Liver (tissue), 9 donors: Measurements from ENCODE around the gene CYFIP2. TPM values are rescaled to one million over a fixed set of nuclear protein-coding genes. Genes with fewer than 3 reads are reported as not detected.

Experiments used
- DNase-seq: peaks from one replicate; pipeline ENCODE4 v3.0.0-alpha.2; 2017; ENCODE audit warnings: low spot score
- H3K27ac ChIP-seq, 2 donors: one replicate each; pipeline ENCODE4 v1.7.0; 2013; ENCODE audit warnings: inconsistent platforms in 2 of 2, low read length in 2 of 2, control low read depth in 1 of 2, low read depth in 1 of 2, mild to moderate bottlenecking in 1 of 2
- H3K27me3 ChIP-seq, 4 donors: one replicate each; pipeline versions ENCODE4 v1.6.1 to v1.7.0; 2013; ENCODE audit warnings: low read length in 3 of 4, inconsistent platforms in 1 of 4, mild to moderate bottlenecking in 1 of 4, moderate library complexity in 1 of 4; ENCODE audit not compliant: control insufficient read depth in 4 of 4, insufficient read depth in 4 of 4
- H3K36me3 ChIP-seq, 4 donors: one replicate each; pipeline versions ENCODE4 v1.6.1 to v1.7.0; 2013; ENCODE audit warnings: low read length in 3 of 4, mild to moderate bottlenecking in 3 of 4, low read depth in 1 of 4, moderate library complexity in 1 of 4; ENCODE audit not compliant: control insufficient read depth in 4 of 4, insufficient read depth in 3 of 4
- H3K4me1 ChIP-seq, 4 donors: one replicate each; pipeline versions ENCODE4 v1.6.1 to v1.7.0; 2013; ENCODE audit warnings: low read length in 3 of 4, mild to moderate bottlenecking in 3 of 4, moderate library complexity in 1 of 4; ENCODE audit not compliant: control insufficient read depth in 4 of 4, insufficient read depth in 4 of 4
- H3K4me3 ChIP-seq, 3 donors: one replicate each; pipeline versions ENCODE4 v1.6.1 to v1.7.0; 2013; ENCODE audit warnings: low read length in 3 of 3, control low read depth in 1 of 3, low read depth in 1 of 3, mild to moderate bottlenecking in 1 of 3
- H3K9ac ChIP-seq, 2 donors: one replicate each; pipeline ENCODE4 v1.7.0; 2013; ENCODE audit warnings: low read length in 2 of 2, mild to moderate bottlenecking in 2 of 2, moderate library complexity in 2 of 2, control low read depth in 1 of 2, low read depth in 1 of 2
- H3K9me3 ChIP-seq, 4 donors: one replicate each; pipeline versions ENCODE4 v1.6.1 to v1.7.0; 2013; ENCODE audit warnings: low read length in 3 of 4; ENCODE audit not compliant: control insufficient read depth in 4 of 4
- ATF3 ChIP-seq: IDR thresholded peaks from 2 replicates; pipeline ENCODE4 v1.6.1; 2016; ENCODE audit warnings: antibody characterized with exemption
- EGR1 ChIP-seq, 2 donors: IDR thresholded peaks; 2 replicates each; pipeline ENCODE4 v1.6.1; 2016 to 2018; ENCODE audit warnings: antibody characterized with exemption in 2 of 2, low read depth in 2 of 2
- FOXA1 ChIP-seq: IDR thresholded peaks from 2 replicates; pipeline ENCODE4 v1.6.1; 2016; ENCODE audit warnings: antibody characterized with exemption
- FOXA2 ChIP-seq: IDR thresholded peaks from 2 replicates; pipeline ENCODE4 v1.6.1; 2016; ENCODE audit warnings: antibody characterized with exemption
- GABPA ChIP-seq, 2 donors: IDR thresholded peaks in 1 of 2; conservative IDR thresholded peaks in 1 of 2; 2 replicates each; pipeline ENCODE4 v1.6.1; 2016; ENCODE audit warnings: antibody characterized with exemption in 2 of 2, mild to moderate bottlenecking in 1 of 2, moderate library complexity in 1 of 2
- HNF4G ChIP-seq: IDR thresholded peaks from 2 replicates; pipeline ENCODE4 v1.6.1; 2016; ENCODE audit warnings: antibody characterized with exemption
- JUND ChIP-seq, 2 donors: IDR thresholded peaks; 2 replicates each; pipeline ENCODE4 v1.6.1; 2016; ENCODE audit warnings: antibody characterized with exemption in 2 of 2
- MAX ChIP-seq: IDR thresholded peaks from 2 replicates; pipeline ENCODE4 v1.6.1; 2016; ENCODE audit warnings: antibody characterized with exemption
- NR2F2 ChIP-seq: IDR thresholded peaks from 2 replicates; pipeline ENCODE4 v1.6.1; 2016; ENCODE audit warnings: antibody characterized with exemption
- REST ChIP-seq: IDR thresholded peaks from 2 replicates; pipeline ENCODE4 v1.6.1; 2016; ENCODE audit warnings: antibody characterized with exemption, mild to moderate bottlenecking
- RXRA ChIP-seq, 2 donors: IDR thresholded peaks; 2 replicates each; pipeline ENCODE4 v1.6.1; 2017 to 2018; ENCODE audit warnings: antibody characterized with exemption in 2 of 2, mild to moderate bottlenecking in 1 of 2
- SP1 ChIP-seq: IDR thresholded peaks from 2 replicates; pipeline ENCODE4 v1.6.1; 2018; ENCODE audit warnings: antibody characterized with exemption, mild to moderate bottlenecking
- TAF1 ChIP-seq: conservative IDR thresholded peaks from 2 replicates; pipeline ENCODE4 v1.6.1; 2016; ENCODE audit warnings: antibody characterized with exemption, mild to moderate bottlenecking
- YY1 ChIP-seq: IDR thresholded peaks from 2 replicates; pipeline ENCODE4 v1.6.1; 2016; ENCODE audit warnings: antibody characterized with exemption, mild to moderate bottlenecking
- whole genome bisulfite sequencing: extraction: QIAGEN DNeasy Blood & Tissue Kit; methylation state at CpG from one replicate; pipeline ENCODE4 v1.1.7; 2013; 5-methylcytosine and 5-hydroxymethylcytosine counted together
- polyA plus RNA-seq, 2 donors: library from polyadenylated mRNA; stranded (reverse) in 1 of 2; unstranded in 1 of 2; fragments of 200-250 nt in 1 of 2; fragments of >200 nt in 1 of 2; fragmentation: Nextera tagmentation in 1 of 2; extraction: Ambion mirVana in 1 of 2; gene quantifications; one replicate each; pipeline versions ENCODE4 v1.2.1 to v1.2.3, GENCODE V29; 2013 to 2015
- total RNA-seq, 2 donors: library from RNA; depleted of rRNA; stranded (reverse); fragments of >200 nt; gene quantifications; one replicate each; pipeline ENCODE4 v1.2.3, GENCODE V29; 2014
- TF ChIP-seq, protein P1 (sequence below): fragments of 150-350 bp; IDR thresholded peaks from 2 replicates; pipeline ENCODE4 v1.5.1; 2017; ENCODE audit warnings: improper control_type of control experiment, low read depth, low read length; ENCODE audit not compliant: missing input control
- TF ChIP-seq, protein P2 (sequence below): IDR thresholded peaks from 2 replicates; pipeline ENCODE4 v1.6.1; 2016; ENCODE audit warnings: antibody characterized with exemption
- donor health status: healthy.
- donor health status: healthy.
- donor health status: healthy.
- donor health status: healthy.
- donor health status: healthy.

Gene CYFIP2
- total and polyA plus RNA-seq, 4 donors = 12.6 to 38.9 (median 28.2) TPM

- Histone ChIP-seq H3K9me3 (no peaks in the 10 kb centered on the region), H3K36me3 (peaks cover 4 to 20% (median 9%) of the 10 kb centered on the region in 4 donors), H3K27ac (no peak overlapping the region), H3K9ac (no peak overlapping the region), H3K4me3 (no peak overlapping the region), H3K27me3 (no peaks in the 10 kb centered on the region), H3K4me1 (no peaks in the 10 kb centered on the region)
- TF ChIP-seq, protein P1, sequence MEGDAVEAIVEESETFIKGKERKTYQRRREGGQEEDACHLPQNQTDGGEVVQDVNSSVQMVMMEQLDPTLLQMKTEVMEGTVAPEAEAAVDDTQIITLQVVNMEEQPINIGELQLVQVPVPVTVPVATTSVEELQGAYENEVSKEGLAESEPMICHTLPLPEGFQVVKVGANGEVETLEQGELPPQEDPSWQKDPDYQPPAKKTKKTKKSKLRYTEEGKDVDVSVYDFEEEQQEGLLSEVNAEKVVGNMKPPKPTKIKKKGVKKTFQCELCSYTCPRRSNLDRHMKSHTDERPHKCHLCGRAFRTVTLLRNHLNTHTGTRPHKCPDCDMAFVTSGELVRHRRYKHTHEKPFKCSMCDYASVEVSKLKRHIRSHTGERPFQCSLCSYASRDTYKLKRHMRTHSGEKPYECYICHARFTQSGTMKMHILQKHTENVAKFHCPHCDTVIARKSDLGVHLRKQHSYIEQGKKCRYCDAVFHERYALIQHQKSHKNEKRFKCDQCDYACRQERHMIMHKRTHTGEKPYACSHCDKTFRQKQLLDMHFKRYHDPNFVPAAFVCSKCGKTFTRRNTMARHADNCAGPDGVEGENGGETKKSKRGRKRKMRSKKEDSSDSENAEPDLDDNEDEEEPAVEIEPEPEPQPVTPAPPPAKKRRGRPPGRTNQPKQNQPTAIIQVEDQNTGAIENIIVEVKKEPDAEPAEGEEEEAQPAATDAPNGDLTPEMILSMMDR = no peak
- TF ChIP-seq EGR1 (IDR thresholded peaks at IDR 0.05; ENCODE audit: low read depth in 2 of 2) (no peak), ATF3 (no peak), NR2F2 (no peak), GABPA (IDR thresholded peaks at IDR 0.05 in 1 of 2, conservative IDR thresholded peaks at IDR 0.05 in 1 of 2) (no peak), RXRA (IDR thresholded peaks at IDR 0.05) (no peak), SP1 (no peak), FOXA2 (no peak), FOXA1 (no peak), JUND (IDR thresholded peaks at IDR 0.05) (no peak)
- TF ChIP-seq, protein P2, sequence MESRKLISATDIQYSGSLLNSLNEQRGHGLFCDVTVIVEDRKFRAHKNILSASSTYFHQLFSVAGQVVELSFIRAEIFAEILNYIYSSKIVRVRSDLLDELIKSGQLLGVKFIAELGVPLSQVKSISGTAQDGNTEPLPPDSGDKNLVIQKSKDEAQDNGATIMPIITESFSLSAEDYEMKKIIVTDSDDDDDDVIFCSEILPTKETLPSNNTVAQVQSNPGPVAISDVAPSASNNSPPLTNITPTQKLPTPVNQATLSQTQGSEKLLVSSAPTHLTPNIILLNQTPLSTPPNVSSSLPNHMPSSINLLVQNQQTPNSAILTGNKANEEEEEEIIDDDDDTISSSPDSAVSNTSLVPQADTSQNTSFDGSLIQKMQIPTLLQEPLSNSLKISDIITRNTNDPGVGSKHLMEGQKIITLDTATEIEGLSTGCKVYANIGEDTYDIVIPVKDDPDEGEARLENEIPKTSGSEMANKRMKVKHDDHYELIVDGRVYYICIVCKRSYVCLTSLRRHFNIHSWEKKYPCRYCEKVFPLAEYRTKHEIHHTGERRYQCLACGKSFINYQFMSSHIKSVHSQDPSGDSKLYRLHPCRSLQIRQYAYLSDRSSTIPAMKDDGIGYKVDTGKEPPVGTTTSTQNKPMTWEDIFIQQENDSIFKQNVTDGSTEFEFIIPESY = no peak
- DNase-seq = no peak
- 94% methylated on average over 7 of the region's 7 CpGs for WGBS
These were observed 97.1 kb downstream of the CYFIP2 start for GRCh38 chr5:157362982-157363381.

- TF ChIP-seq JUND (IDR thresholded peaks at IDR 0.05) = no peak
- TF ChIP-seq HNF4G = no peak
- no peak for TF ChIP-seq YY1
- no peak for TF ChIP-seq REST
- no peak for TF ChIP-seq TAF1
- TF ChIP-seq FOXA2 = no peak
- TF ChIP-seq GABPA (IDR thresholded peaks at IDR 0.05 in 1 of 2, conservative IDR thresholded peaks at IDR 0.05 in 1 of 2) = no peak
- no peak for TF ChIP-seq ATF3
- no peak for TF ChIP-seq FOXA1
- TF ChIP-seq, protein P2 = no peak
- TF ChIP-seq, protein P1 = no peak
- TF ChIP-seq MAX = no peak
- no peak for TF ChIP-seq EGR1 (IDR thresholded peaks at IDR 0.05; ENCODE audit: low read depth in 2 of 2)
- no peak for TF ChIP-seq RXRA (IDR thresholded peaks at IDR 0.05)
- Histone ChIP-seq H3K27me3 (no peaks in the 10 kb centered on the region), H3K36me3 (peaks cover 3 to 13% (median 6%) of the 10 kb centered on the region in 4 donors), H3K27ac (no peak overlapping the region), H3K9me3 (no peaks in the 10 kb centered on the region), H3K4me1 (no peaks in the 10 kb centered on the region), H3K4me3 (no peak overlapping the region), H3K9ac (no peak overlapping the region)
- DNase-seq = no peak
- 94% methylated on average over 2 of the region's 2 CpGs for WGBS
These were observed 99.8 kb downstream of the CYFIP2 start for GRCh38 chr5:157365732-157366131.
